ENCODE data around the gene PIRT. TPM values are rescaled to one million over a fixed set of nuclear protein-coding genes. Genes with fewer than 3 reads are reported as not detected.

Gene PIRT
- total RNA-seq, 2 donors from 2014 or later = not detected

Other genes with a start within 250 kb of the PIRT start
- gene MYH3, start 180.8 kb downstream of the PIRT start, total RNA-seq = 1 to 10 TPM in 1 of 2 donors, under 1 TPM in 1; 0.53 to 1.9 TPM
- gene SCO1, start 140.6 kb downstream of the PIRT start, total RNA-seq = 10 to 100 TPM; 26.9 to 27.1 TPM
- 1 to 10 TPM; 3.7 to 5.2 TPM for gene ADPRM, start 140.5 kb downstream of the PIRT start, total RNA-seq
- 1 to 10 TPM; 7.7 to 8.0 TPM for gene TMEM220, start 108.1 kb downstream of the PIRT start, total RNA-seq
- not detected for gene TMEM238L, start 34.0 kb downstream of the PIRT start, total RNA-seq